ENCODE results near the gene PLEKHH2.

- TF ChIP-seq FOXM1 (IDR thresholded peaks at IDR 0.05; ENCODE audit: borderline replicate concordance) (no peak), SP1 (IDR thresholded peaks at IDR 0.05) (no peak), SUZ12 (IDR thresholded peaks at IDR 0.05) (no peak), TARDBP (IDR thresholded peaks at IDR 0.05) (no peak), NFRKB (IDR thresholded peaks at IDR 0.05) (no peak), HDGF (IDR thresholded peaks at IDR 0.05; ENCODE audit: borderline replicate concordance) (no peak), L3MBTL2 (conservative IDR thresholded peaks at IDR 0.05) (no peak), BHLHE40 (IDR thresholded peaks at IDR 0.05; ENCODE audit: borderline replicate concordance) (no peak), ELF4 (IDR thresholded peaks at IDR 0.05) (no peak), PKNOX1 (IDR thresholded peaks at IDR 0.05) (no peak), ZNF384 (IDR thresholded peaks at IDR 0.05) (no peak), LEF1 (IDR thresholded peaks at IDR 0.05; ENCODE audit: borderline replicate concordance) (no peak), FOXK2 (IDR thresholded peaks at IDR 0.05) (no peak), CTBP1 (IDR thresholded peaks at IDR 0.05; ENCODE audit: borderline replicate concordance) (no peak)
Measured at GRCh38 chr2:43766006-43766405, 128.9 kb downstream of the PLEKHH2 start.

Measured in HEK293T (cell line).